HepG2 (cell line): ENCODE measurements around the gene TMEM151A. TPM values are rescaled to one million over a fixed set of nuclear protein-coding genes. Genes with fewer than 3 reads are reported as not detected.
A peak's percentile ranks its signal among the peaks of the same experiment; 100 is the strongest.

Source experiments
- CCDC6 ChIP-seq: sonication (generic); formaldehyde crosslinking; IDR thresholded peaks from 2 replicates; pipeline ENCODE4 v1.8.1; 2022; ENCODE audit warnings: mild to moderate bottlenecking, missing genetic modification reagents, moderate library complexity
- CEBPG ChIP-seq: IDR thresholded peaks from 2 replicates; pipeline ENCODE4 v1.6.1; 2016
- DMTF1 ChIP-seq: sonication (generic); formaldehyde crosslinking; IDR thresholded peaks from 2 replicates; pipeline ENCODE4 v1.4.0; 2020; ENCODE audit warnings: mild to moderate bottlenecking, missing genetic modification reagents
- DR1 ChIP-seq: sonication (generic); formaldehyde crosslinking; IDR thresholded peaks from 2 replicates; pipeline ENCODE4 v1.8.0; 2021; ENCODE audit warnings: mild to moderate bottlenecking, missing genetic modification reagents, inconsistent platforms
- DRAP1 ChIP-seq: IDR thresholded peaks from 2 replicates; pipeline ENCODE4 v1.6.1; 2016; ENCODE audit warnings: missing genetic modification reagents, missing compliant biosample characterization
- GABPB1 ChIP-seq: IDR thresholded peaks from 2 replicates; pipeline ENCODE4 v1.6.1; 2016; ENCODE audit warnings: mild to moderate bottlenecking, missing genetic modification reagents, moderate library complexity, missing compliant biosample characterization
- GATAD1 ChIP-seq: IDR thresholded peaks from 2 replicates; pipeline ENCODE4 v1.6.1; 2016; ENCODE audit warnings: missing genetic modification reagents, missing compliant biosample characterization
- GPN1 ChIP-seq: sonication (generic); formaldehyde crosslinking; IDR thresholded peaks from 2 replicates; pipeline ENCODE4 v1.5.1; 2020; ENCODE audit warnings: missing genetic modification reagents, borderline replicate concordance
- MAFF ChIP-seq: IDR thresholded peaks from 2 replicates; pipeline ENCODE4 v1.6.1; 2011; ENCODE audit warnings: low read depth, low read length, improper control_type of control experiment
- NCOA2 ChIP-seq: sonication (generic); formaldehyde crosslinking; IDR thresholded peaks from 2 replicates; pipeline ENCODE4 v1.8.0; 2022; ENCODE audit warnings: inconsistent platforms
- NFRKB ChIP-seq: fragments of 450-650 bp; IDR thresholded peaks from 2 replicates; pipeline ENCODE4 v1.6.1; 2017
- PRMT3 ChIP-seq: sonication (generic); formaldehyde crosslinking; IDR thresholded peaks from 2 replicates; pipeline ENCODE4 v1.8.1; 2022; ENCODE audit warnings: low read depth, mild to moderate bottlenecking, moderate library complexity, missing genetic modification reagents, borderline replicate concordance
- PRPF4 ChIP-seq: fragments of 200-400 bp; formaldehyde crosslinking; IDR thresholded peaks from 2 replicates; pipeline ENCODE4 v1.6.1; 2016; ENCODE audit warnings: low read length, low read depth; ENCODE audit not compliant: poor library complexity, severe bottlenecking
- SIN3B ChIP-seq: fragments of 150-350 bp; IDR thresholded peaks from 2 replicates; pipeline ENCODE4 v1.6.1; 2014; ENCODE audit warnings: low read length
- SMAD1 ChIP-seq: sonication (generic); formaldehyde crosslinking; IDR thresholded peaks from 2 replicates; pipeline ENCODE4 v1.4.0; 2020; ENCODE audit warnings: missing genetic modification reagents, low read depth, mild to moderate bottlenecking, borderline replicate concordance
- TOPORS ChIP-seq: sonication (generic); formaldehyde crosslinking; IDR thresholded peaks from 2 replicates; pipeline ENCODE4 v1.8.0; 2023; ENCODE audit warnings: mild to moderate bottlenecking, missing genetic modification reagents
- TSC22D2 ChIP-seq: sonication (generic); formaldehyde crosslinking; IDR thresholded peaks from 2 replicates; pipeline ENCODE4 v1.5.1; 2020; ENCODE audit warnings: missing genetic modification reagents, mild to moderate bottlenecking, borderline replicate concordance
- YEATS4 ChIP-seq: sonication (generic); formaldehyde crosslinking; IDR thresholded peaks from 2 replicates; pipeline ENCODE4 v1.4.0; 2020; ENCODE audit warnings: missing genetic modification reagents, borderline replicate concordance
- ZNF256 ChIP-seq: sonication (generic); formaldehyde crosslinking; conservative IDR thresholded peaks from 2 replicates; pipeline ENCODE4 v1.4.0; 2020; ENCODE audit warnings: missing genetic modification reagents
- ZNF513 ChIP-seq: sonication (generic); formaldehyde crosslinking; conservative IDR thresholded peaks from 2 replicates; pipeline ENCODE4 v1.5.0; 2020; ENCODE audit warnings: missing genetic modification reagents
- ZNF703 ChIP-seq: sonication (generic); formaldehyde crosslinking; IDR thresholded peaks from 2 replicates; pipeline ENCODE4 v1.5.1; 2020; ENCODE audit warnings: missing genetic modification reagents, mild to moderate bottlenecking, moderate library complexity, borderline replicate concordance
- ZNF883 ChIP-seq: sonication (generic); formaldehyde crosslinking; IDR thresholded peaks from 2 replicates; pipeline ENCODE4 v1.5.1; 2020; ENCODE audit warnings: mild to moderate bottlenecking, missing genetic modification reagents; ENCODE audit errors: not compliant biosample characterization
- polyA plus RNA-seq, 8 experiments: library from polyadenylated mRNA; depleted of rRNA in 3 of 8; stranded (reverse) in 7 of 8; unstranded in 1 of 8; fragments of >200 nt; fragmentation: Illumina TruSeq in 4 of 8; extraction: Trizol in 4 of 8; gene quantifications; 2 replicates each; pipeline versions ENCODE4 v1.2.1 to v1.2.3, GENCODE V29; 2011 to 2016; ENCODE audit warnings: low read depth in 4 of 8, missing spikeins in 1 of 8, mixed read lengths in 1 of 8; ENCODE audit not compliant: insufficient read depth in 1 of 8
- total RNA-seq, 5 experiments: library from RNA; depleted of rRNA; stranded (reverse); fragments of >200 nt; fragmentation: Illumina TruSeq; extraction: Trizol; gene quantifications; 2 replicates each; pipeline ENCODE4 v1.2.3, GENCODE V29; 2016; ENCODE audit warnings: low read depth in 1 of 5
- TF ChIP-seq, protein P1 (sequence below): sonication (generic); formaldehyde crosslinking; IDR thresholded peaks from 2 replicates; pipeline ENCODE4 v1.9.0; 2021; ENCODE audit warnings: missing genetic modification reagents, borderline replicate concordance

TMEM151A gene
- total and polyA plus RNA-seq, 2 of the 13 experiments (the other 11 are each of a cell fraction or from before 2014, with no cell fraction given), result 0.18 to 0.33 TPM

DNA sequence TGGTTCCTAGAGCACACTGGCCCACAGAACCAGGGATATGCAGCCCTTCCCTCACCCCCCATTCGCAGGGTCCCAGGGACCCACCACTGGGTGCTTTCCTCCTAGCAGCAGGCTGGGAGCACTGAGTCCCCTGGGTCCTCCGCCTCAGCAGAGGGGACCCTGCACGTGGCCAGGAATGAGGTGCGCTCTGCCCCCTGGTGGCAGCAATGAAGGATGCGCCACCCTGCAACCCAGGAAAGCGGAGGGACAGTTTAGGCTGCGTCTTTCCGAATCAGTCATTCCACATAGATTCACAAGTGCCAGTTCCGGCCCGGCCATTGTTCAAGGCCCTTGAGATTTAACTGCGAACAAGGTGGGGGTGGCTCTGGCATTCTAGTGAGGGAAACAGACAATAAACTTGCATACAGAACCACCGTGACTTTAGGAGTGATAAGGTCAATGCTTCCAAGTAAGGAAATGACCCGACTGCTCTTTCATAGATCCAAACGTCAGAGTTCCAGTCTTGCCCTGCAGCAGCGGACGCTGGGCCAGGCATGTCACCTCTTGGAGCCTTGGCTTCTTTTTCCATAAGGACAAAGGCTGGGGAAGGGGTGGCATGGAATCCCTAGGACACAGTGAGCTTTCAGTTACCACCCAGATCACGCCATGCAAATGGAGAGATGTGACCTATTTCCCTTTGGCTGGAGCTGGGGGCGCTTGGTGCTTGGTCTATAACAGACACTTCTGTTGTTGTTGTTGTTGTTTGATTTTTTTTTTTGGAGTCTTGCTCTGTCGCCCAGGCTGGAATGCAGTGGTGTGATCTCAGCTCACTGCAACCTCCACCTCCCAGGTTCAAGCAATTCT is 36.8 kb downstream of the TMEM151A start (continued):
- no peak for TF ChIP-seq ZNF703 (CRISPR knock-in tag)
- TF ChIP-seq CCDC6 (CRISPR knock-in tag), result no peak
- TF ChIP-seq PRPF4, result no peak
- peak; percentile 93 for TF ChIP-seq YEATS4 (CRISPR knock-in tag)
- TF ChIP-seq GPN1 (CRISPR knock-in tag), result no peak
- no peak for TF ChIP-seq ZNF513 (CRISPR knock-in tag)
- TF ChIP-seq, protein P1, sequence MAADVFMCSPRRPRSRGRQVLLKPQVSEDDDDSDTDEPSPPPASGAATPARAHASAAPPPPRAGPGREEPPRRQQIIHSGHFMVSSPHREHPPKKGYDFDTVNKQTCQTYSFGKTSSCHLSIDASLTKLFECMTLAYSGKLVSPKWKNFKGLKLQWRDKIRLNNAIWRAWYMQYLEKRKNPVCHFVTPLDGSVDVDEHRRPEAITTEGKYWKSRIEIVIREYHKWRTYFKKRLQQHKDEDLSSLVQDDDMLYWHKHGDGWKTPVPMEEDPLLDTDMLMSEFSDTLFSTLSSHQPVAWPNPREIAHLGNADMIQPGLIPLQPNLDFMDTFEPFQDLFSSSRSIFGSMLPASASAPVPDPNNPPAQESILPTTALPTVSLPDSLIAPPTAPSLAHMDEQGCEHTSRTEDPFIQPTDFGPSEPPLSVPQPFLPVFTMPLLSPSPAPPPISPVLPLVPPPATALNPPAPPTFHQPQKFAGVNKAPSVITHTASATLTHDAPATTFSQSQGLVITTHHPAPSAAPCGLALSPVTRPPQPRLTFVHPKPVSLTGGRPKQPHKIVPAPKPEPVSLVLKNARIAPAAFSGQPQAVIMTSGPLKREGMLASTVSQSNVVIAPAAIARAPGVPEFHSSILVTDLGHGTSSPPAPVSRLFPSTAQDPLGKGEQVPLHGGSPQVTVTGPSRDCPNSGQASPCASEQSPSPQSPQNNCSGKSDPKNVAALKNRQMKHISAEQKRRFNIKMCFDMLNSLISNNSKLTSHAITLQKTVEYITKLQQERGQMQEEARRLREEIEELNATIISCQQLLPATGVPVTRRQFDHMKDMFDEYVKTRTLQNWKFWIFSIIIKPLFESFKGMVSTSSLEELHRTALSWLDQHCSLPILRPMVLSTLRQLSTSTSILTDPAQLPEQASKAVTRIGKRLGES, result 0 out of 2 replicates have a peak, but pooled peaks have one; percentile 63
- TF ChIP-seq GATAD1 (CRISPR knock-in tag), result peak; percentile 76
- no peak for TF ChIP-seq DR1 (CRISPR knock-in tag)
- TF ChIP-seq ZNF883 (CRISPR knock-in tag), result no peak
- peak; percentile 56 for TF ChIP-seq GABPB1
- TF ChIP-seq MAFF, result no peak
- peak; percentile 60; the same call in 1 of the 2 replicates for TF ChIP-seq PRMT3 (CRISPR knock-in tag)
- 0 out of 2 replicates have a peak, but pooled peaks have one; percentile 54 for TF ChIP-seq TOPORS
- TF ChIP-seq TSC22D2 (CRISPR knock-in tag), result peak; percentile 83; the same call in 1 of the 2 replicates
- no peak for TF ChIP-seq SIN3B
- TF ChIP-seq CEBPG (CRISPR knock-in tag), result peak; percentile 39; the same call in 1 of the 2 replicates
- TF ChIP-seq DRAP1, result peak; percentile 15; the same call in 1 of the 2 replicates
- TF ChIP-seq SMAD1 (CRISPR knock-in tag), result no peak
- no peak for TF ChIP-seq ZNF256
- no peak for TF ChIP-seq NFRKB
- peak; percentile 43; the same call in 1 of the 2 replicates for TF ChIP-seq NCOA2
- TF ChIP-seq DMTF1 (CRISPR knock-in tag), result no peak
